Colon (tissue), 2 donors: ENCODE measurements around the gene GNPAT.

ENCODE experiments used
- FAIRE-seq: peaks from 2 replicates; lab custom pipeline; 2012; peaks lifted over from hg19 to GRCh38; lab: Jason Lieb, UNC
- donor health status: control.
- donor health status: control.

Gene GNPAT

DNA sequence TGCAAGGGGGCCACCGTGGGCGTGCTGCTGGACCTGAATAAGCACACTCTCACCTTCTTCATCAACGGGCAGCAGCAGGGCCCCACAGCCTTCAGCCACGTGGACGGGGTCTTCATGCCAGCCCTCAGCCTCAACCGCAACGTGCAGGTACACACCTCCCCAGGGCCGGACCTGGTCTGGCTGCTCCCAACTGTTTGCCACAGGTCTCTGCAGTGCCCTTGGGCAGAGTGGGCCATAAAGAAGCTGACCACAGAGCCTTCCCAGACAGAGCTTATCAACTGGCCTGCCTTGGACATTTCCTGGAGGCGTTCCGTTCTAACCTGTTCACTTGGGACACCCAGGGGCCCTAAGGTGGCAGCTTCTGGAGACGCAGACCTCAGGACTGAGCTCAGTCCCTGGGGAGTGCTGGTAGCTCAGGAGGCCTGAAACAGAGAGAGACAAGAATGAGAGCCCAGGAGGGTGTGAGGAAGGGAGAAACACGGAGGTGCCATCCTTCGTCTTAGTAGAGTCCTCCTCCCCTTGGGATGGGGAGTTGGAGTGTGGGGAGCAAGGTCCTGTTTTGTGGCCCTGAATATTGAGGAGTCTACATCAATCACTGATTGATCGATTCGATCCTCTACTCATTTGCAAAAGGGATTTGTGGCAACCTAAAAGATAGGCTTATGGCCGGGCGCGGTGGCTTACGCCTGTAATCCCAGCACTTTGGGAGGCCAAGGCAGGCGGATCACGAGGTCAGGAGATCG, 27.0 kb upstream of the GNPAT start:
- no peak for FAIRE-seq

DNA sequence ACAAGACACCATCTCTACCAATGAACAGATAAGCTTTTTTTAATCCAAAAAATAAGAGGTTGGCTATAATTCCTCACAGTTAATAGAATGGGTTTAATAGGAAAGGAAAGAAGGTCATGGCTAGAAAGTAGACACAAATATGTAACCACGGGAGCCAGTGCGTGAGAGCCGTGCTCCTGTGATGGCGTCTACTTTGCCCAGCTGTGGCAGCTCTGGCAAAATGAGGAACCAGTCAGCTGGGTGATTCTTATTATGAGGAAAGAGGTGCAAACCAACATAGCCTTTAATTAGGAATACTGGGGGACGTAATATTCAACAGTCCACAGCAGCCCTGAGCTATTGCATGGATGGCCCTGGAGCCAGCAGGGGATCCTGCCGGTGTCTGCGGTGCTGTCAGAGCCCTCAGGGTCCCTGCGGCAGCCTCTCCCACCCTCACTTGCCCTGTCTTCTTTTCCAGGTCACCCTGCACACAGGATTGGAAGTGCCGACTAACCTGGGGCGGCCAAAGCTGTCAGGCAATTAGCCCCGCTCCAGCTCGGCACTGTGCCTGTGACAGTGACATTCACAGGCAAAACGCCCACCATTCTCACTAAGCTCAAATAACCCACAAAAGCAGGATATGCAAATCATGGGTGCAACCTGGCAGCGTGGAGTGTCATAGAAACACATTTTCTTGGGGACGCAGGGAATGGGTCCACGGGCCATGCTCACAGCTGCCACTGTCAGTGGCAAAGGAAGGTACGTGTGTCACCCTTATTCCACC, 25.9 kb upstream of the GNPAT start:
- FAIRE-seq, result no peak

- no peak for FAIRE-seq
Observed at GRCh38 chr1:231215681-231216385, 25.2 kb upstream of the GNPAT start.

GRCh38 chr1:231216498-231216897, 24.5 kb upstream of the GNPAT start:
- no peak for FAIRE-seq

DNA sequence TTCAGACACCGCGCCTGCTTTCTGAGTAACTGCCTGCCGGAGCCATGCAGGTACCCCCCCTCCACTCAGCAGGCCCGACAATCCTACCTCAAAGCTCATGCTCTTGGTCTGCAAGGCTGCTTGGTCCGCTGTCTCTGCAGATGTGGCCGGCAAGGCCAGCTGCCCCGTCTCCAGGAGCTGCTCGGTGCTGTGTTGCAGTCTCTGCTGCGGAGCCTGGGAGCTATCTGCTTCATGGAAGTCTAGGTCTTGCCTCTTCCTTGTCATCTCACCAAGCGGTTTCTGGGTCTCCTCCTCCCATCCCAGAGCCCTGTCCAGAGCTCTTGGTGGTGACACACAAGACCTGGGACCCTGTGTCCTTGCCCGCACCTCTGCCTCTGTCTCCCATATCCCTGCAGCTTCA, 24.0 kb upstream of the GNPAT start:
- FAIRE-seq, result no peak

- FAIRE-seq, result no peak
Observed at GRCh38 chr1:231218078-231218477, 22.9 kb upstream of the GNPAT start.

GRCh38 chr1:231219422-231220401, 21.3 kb upstream of the GNPAT start:
- no peak for FAIRE-seq

- FAIRE-seq, result no peak
Observed at GRCh38 chr1:231220801-231221200, 20.2 kb upstream of the GNPAT start.

GRCh38 chr1:231226156-231226555, 14.9 kb upstream of the GNPAT start:
- no peak for FAIRE-seq

GRCh38 chr1:231231511-231231910, 9.5 kb upstream of the GNPAT start:
- FAIRE-seq, result no peak

DNA sequence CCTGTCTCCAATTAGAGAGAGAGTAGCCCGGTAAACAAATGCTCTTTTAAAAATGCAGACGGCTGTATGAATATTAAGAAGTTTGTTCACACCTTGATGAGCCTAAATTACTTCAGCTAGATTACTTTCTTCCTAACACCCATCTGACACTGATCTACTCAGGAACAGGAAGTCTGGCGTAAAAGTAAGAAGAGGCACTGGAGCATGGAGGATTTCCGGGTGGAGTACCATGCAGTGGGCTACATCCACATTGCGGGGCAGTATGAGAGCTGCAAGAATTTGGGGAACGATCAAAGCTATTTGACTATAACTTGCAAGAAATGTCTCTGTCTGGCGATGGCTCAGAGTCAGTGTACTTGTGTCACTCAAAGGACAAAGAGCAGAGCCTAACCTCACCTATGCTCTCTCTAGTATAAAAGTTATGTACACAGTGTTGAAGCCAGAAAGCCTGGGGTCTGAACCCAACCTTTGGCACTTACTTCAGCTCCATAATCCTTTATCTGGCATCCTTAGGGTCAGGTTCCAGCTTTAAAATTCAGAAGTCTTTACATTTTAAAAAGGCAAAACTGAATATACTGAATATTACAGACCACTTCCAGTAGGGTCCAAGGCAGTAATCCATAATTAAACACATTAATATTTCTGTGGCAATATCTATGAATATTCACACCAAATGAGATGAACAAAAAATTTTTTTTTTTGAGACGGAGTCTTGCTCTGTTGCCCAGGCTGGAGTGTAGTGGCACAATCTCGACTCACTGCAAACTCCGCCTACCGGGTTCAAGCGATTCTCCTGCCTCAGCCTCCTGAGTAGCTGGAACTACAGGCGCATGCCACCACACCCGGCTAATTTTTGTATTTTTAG, 7.9 kb upstream of the GNPAT start:
- no peak for FAIRE-seq

GRCh38 chr1:231233735-231234417, 7.1 kb upstream of the GNPAT start:
- no peak for FAIRE-seq

- no peak for FAIRE-seq
Observed at GRCh38 chr1:231234506-231234905, 6.5 kb upstream of the GNPAT start.

DNA sequence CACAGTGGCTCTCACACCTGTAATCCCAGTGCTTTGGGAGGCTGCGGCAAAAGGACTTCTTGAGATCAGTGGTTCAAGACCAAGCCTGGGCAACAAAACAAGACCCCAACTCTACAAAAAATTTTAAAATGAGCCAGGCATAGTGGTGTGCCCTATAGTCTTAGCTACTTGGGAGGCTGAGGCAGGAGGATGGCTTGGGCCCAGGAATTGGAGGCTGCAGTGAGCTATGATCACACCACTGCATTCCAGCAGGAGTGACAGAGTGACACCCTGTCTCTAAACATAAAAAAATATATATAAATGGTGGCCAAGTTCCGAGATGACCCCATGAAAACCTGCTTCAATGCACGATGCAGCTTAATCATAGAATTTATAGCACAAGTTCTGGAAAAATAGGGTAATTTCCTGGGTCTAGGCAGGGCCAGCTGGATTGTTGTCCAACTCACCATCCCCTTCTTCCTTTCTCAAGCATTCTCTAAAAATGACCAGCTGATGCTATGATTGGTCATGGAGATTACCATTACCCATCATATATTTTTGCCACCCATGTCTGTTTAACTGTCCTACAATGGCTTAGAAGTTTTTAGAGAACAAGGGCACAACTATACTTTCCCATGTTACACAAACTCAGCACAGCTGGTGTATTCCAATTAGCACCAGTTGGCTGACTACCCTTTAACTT, 5.3 kb upstream of the GNPAT start:
- FAIRE-seq, result no peak

- no peak for FAIRE-seq
Observed at GRCh38 chr1:231236208-231236591, 4.8 kb upstream of the GNPAT start.

GRCh38 chr1:231236938-231237337, 4.1 kb upstream of the GNPAT start:
- FAIRE-seq, result no peak

DNA sequence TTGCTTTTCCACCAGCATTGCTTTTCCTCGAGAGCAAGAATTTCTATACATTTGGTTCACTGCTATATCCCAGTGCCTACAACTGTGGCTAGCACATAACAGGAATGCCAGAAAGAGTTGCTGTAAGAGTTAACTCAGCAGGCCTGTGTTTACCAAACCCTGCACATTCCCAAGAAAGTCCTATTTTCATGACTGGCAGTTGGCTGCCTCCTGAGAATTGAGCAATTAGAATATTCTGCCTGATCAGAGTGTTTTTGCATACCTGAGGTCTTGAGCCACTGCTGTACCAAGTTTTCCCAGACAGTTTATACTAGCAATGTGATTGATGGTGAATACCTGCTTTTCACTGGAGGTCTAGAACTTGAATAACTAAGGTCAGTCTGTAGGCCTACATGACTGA, 2.7 kb upstream of the GNPAT start:
- no peak for FAIRE-seq

GRCh38 chr1:231240531-231240882, 505 bp upstream of the GNPAT start:
- no peak for FAIRE-seq

- FAIRE-seq, result no peak
Observed at GRCh38 chr1:231241750-231242149, 738 bp downstream of the GNPAT start.
